ENCODE results near the gene DKK3.
"Not testable (repeated sequence)": the region's sequence is repeated elsewhere in the genome, so short reads cannot be mapped to it uniquely, and the experiment has no call there.

The DKK3 gene

GRCh38 chr11:12007769-12008737 lies at the start of gene DKK3:
Gene DKK3 (minus strand): TSS chr11:12008626. CDS start chr11:12008582, 44 bp downstream.
- peak; percentile 63 for DNase-seq

DNA sequence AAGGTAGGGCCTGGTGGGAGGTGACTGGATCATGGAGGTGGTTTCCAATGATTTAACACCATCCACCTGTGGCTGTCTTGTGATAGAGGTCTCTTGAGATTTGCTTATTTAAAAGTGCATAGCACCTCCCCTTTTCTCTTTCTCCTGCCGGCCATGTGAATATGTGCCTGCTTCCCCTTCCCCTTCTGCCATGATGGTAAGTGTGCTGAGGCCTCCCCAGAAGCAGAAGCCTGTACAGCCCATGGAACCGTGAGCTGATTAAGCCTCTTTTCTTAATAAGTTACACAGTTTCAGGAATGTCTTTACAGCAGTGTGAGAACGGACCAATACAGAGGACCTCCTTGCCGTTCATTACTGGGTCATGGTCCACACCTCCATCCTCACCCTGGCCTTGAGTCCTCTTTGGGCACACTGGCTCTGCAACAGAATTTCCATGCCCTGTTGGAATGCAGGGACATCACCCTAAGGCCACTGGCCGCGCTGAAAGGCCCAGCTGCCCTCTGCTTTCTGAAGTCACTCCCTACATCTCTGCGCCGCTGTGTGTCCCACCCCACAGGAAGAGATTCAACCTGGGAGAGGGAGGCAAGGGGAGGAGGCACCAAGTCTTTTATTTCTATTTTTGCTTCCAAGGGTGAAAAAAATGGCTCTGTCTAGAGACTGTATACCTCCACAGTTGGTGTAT lies 49.0 kb upstream of the DKK3 start:
- DNase-seq: no peak

GRCh38 chr11:12056119-12056518 lies 47.7 kb upstream of the DKK3 start:
- DNase-seq: no peak

- DNase-seq: no peak
Measured at GRCh38 chr11:12053606-12054361, 45.4 kb upstream of the DKK3 start.

DNA sequence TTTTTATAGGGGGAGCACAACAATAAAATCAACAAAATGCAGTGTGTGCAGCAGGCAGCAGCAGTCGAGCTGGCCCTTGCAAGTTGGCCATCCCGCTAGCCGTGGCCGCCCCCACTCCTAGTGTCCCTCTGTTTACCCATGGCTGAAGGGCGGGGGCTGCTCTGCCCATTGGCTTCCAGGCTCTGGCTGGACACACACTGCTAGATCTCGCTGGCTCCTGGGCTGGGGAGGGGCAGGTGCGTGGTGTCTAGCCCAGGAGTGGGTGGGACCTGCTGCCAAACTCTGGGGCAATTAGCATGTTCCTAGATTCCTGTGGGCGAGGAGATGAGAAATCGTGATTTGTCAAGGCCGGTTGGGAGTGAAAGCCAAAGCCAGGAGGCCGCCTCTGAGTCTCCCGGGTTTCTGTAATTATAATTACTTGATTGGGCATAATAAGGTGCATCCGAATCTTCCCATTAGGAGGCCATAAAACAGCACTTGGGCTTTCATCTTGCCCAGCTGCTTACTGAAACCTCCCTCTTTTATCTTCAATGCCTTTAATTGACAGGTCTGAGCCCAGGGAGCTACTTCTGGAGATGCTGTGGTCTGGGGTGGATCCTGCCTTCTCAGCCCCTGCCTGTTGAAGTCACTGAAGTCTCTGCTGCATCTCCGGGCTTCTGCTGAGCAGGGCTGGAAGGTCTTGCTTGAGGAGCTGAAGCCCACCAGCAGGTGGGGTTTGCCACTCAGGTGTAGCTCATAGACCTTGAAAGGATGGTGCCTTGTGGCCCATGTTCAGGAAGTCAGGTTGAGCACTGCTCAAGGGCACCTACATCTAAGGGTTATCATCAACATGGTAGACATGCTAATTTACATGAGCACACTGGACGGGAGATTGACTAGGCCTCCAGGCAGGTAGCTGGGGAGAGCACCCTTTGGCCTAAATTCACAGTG lies 44.5 kb upstream of the DKK3 start:
- no peak for DNase-seq

DNA sequence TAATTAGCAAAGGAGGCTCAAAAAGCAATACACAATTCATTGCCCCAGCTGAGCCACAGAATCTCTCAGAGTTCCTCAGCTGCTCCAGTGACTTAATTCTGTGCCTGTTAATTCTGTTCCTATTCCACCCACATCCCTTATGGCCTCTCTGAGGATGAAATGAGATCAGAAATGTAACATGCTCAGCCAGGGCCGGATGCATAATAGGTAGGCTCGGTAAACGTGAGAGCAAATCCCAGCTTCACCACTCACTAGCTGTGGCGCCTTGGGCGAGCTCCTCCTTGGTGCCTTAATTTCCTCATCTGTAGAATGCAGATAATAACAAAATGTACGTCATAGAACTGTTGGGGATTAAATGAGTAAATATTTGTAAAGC lies 42.8 kb upstream of the DKK3 start:
- no peak for DNase-seq

DNA sequence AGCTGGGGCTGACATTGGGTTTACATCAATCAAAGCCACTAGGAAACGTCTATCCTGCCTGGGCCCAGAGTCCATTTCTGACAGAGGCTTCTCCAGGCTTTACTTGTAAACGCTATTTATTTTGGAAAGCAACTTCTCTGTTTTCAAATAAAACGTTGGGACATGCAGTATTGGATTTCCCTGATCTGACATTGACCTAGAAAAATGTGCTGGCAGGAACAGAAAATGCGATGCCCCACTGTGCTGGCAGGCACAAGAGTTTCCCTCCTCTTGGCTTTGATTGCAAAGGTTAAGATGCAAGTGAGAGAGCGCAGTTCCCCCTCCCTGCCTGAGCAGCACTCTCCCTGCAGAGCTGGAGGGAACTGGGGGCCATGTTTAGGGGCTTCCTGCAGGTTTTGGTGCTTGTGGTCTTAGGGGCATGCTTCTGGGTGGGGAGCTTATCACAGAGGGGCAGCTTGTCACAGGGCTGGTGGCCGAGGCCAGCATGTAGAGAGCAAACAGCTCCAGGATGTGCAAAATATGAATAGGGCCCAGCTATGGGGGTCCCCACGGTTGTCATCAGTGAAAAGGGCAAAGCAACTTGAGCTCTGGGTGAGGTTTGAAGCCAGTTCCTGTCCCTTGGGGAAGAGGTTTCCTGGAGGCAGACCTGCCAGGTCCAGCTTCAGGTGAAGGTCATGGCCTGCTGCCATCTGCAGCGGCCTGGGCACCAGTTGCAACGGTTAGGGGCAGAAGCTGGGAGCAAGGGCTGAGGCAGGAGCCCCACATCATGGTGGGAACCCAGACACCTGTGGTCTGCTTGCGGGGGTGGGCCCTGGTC lies 42.3 kb upstream of the DKK3 start:
- peak; percentile 38 for DNase-seq

GRCh38 chr11:12048936-12049790 lies 40.7 kb upstream of the DKK3 start:
- no peak for DNase-seq

- DNase-seq: no peak
Measured at GRCh38 chr11:12046636-12047236, 38.3 kb upstream of the DKK3 start.

DNA sequence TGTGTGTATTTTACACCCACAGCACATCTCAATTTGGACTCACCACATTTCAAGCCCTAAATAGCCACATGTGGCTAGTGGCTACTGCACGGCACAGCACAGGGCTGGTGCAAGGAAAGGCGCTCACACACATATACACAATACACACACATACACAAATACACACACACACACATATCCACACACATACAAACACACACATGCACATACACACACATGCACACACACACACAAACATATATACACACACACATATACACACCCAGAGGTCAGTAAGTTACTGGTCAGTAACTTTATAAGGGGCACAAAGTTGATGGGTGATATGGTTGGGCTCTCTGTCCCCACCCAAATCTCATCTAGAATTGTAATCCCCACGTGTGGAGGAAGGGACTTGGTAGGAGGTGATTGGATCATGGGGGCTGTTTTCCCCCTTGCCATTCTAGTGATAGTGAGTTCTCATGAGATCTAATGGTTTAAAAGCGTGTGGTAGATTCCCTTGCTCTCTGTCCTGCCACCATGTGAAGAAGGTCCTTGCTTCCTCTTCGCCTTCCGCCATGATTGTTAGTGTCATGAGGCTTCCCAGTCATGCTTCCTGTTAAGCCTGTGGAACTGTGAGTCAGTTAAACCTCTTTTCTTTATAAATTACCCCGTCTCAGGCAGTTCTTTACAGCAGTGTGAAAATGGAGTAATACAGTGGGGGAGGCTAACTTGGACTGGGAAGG lies 37.6 kb upstream of the DKK3 start:
- DNase-seq: no peak

DNA sequence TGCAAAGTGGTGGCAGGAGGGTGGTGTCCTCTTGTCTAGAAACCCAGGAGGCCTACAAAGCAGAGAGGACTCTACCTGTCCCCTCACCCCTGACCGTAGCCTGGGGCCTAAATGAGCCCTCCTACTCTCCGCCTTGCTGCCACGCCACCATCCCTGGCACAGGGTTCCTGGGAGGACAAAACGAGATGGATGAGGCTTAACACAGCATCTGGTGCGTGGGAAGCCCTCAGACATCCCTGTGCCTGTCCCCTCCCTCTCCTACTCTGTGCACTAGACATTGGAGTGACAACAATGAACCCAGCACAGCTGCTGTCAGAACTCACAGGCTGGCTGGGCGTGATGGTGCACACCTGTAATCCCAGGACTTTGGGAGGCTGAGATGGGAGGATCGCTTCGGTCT lies 36.4 kb upstream of the DKK3 start:
- DNase-seq: no peak

- peak; percentile 93 for DNase-seq
Measured at GRCh38 chr11:12043959-12044791, 35.7 kb upstream of the DKK3 start.

- DNase-seq: peak; percentile 11
Measured at GRCh38 chr11:12043221-12043620, 34.8 kb upstream of the DKK3 start.

DNA sequence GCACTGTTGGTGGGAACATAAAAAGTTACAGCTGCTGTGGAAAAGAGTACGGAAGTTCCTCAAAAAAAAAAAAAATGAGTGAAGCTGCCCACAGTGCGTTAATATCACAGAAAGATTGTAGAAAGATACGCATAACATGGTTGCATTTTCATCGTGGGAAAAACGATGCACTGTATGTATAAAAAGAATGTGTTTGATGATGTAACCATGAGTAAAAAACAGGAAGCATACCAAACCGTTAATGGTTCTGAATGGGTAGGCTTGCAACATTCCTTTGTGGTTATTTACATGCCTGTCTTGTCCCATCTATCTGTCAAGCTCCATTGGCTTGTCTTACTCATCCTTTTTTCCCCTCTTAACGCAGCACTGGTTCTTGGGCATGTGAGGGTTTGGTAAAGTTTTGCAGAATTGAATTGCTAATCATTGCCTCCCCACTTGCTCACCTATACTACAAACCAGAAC lies 33.8 kb upstream of the DKK3 start:
- DNase-seq: peak; percentile 70

DNA sequence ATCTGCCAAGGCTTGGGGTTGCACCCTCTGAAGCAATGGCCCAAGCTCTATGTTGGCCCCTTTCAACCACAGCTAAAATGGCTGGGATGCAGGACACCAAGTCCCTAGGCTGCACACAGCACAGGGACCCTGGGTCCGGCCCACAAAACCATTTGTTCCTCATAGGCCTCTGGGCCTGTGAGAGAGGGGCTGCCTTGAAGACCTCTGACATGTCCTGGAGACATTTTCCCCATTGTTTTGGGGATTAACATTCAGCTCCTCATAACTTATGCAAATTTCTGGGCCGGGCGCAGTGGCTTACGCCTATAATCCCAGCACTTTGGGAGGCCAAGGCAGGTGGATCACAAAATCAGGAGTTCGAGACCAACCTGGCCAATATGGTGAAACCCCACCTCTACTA lies 32.3 kb upstream of the DKK3 start:
- not testable (repeated sequence) for DNase-seq

- no peak for DNase-seq
Measured at GRCh38 chr11:12032968-12033367, 24.5 kb upstream of the DKK3 start.

GRCh38 chr11:12031856-12032544 lies 23.6 kb upstream of the DKK3 start:
- no peak for DNase-seq
